IMR-90 (cell line): ENCODE data around the gene RGP1. TPM values are rescaled to one million over a fixed set of nuclear protein-coding genes. Genes with fewer than 3 reads are reported as not detected.

Experiments used
- ATAC-seq: fragments of 200-7000 bp; cut with Tn5 transposase; 2 replicates; pipeline ENCODE4 v1.9.1; 2020; ENCODE audit warnings: low read depth, mild to moderate bottlenecking, moderate library complexity
- BruUV-seq: library from RNA; stranded (reverse); fragments of 400-500 nt; replicated peaks from 2 replicates; lab custom pipeline; 2021; lab: Mats Ljungman, UMichigan
- CTCF ChIA-PET: fragments of 300-600 bp; formaldehyde crosslinking; extraction: SDS; loops from one replicate; lab custom pipeline; 2021; ENCODE audit warnings: antibody characterized with exemption; lab: Yijun Ruan, JAX
- POLR2A ChIA-PET: fragments of 300-600 bp; sonication (Branson Sonifier 250); formaldehyde crosslinking; loops from one replicate; lab custom pipeline; 2022; ENCODE audit warnings: antibody characterized with exemption; ENCODE audit not compliant: unreplicated experiment; lab: Charles Lee
- DNase-seq: peaks from one replicate; pipeline ENCODE4 v3.0.0; 2013
- H2AFZ ChIP-seq: replicated peaks from 2 replicates; pipeline ENCODE3; 2013; ENCODE audit warnings: low read length, mild to moderate bottlenecking; ENCODE audit not compliant: poor library complexity
- H2AK5ac ChIP-seq: 2 replicates; pipeline ENCODE4 v1.6.1; 2013; ENCODE audit warnings: low read depth, low read length, inconsistent platforms
- H2AK9ac ChIP-seq: replicated peaks from 2 replicates; pipeline ENCODE3; 2013; ENCODE audit warnings: mild to moderate bottlenecking, low read depth, low read length, moderate library complexity; ENCODE audit not compliant: poor library complexity
- H2BK120ac ChIP-seq: 2 replicates; pipeline ENCODE4 v1.6.1; 2013; ENCODE audit warnings: low read depth, low read length, inconsistent platforms
- H2BK15ac ChIP-seq: 3 replicates; pipeline ENCODE4 v1.6.1; 2013; ENCODE audit warnings: low read depth, low read length, inconsistent platforms
- H2BK20ac ChIP-seq: 2 replicates; pipeline ENCODE4 v1.6.1; 2013; ENCODE audit warnings: low read depth, mild to moderate bottlenecking, inconsistent platforms, low read length, moderate library complexity
- H2BK5ac ChIP-seq: 2 replicates; pipeline ENCODE4 v1.6.1; 2013; ENCODE audit warnings: mild to moderate bottlenecking, low read depth, low read length, inconsistent platforms; ENCODE audit not compliant: poor library complexity, severe bottlenecking
- H3K14ac ChIP-seq: replicated peaks from 2 replicates; pipeline ENCODE4 v1.6.1; 2013; ENCODE audit warnings: low read depth, low read length, inconsistent platforms
- H3K18ac ChIP-seq: 2 replicates; pipeline ENCODE4 v1.6.1; 2013; ENCODE audit warnings: low read depth, low read length, control low read depth
- H3K23ac ChIP-seq: 2 replicates; pipeline ENCODE4 v1.6.1; 2013; ENCODE audit warnings: low read depth, low read length, inconsistent platforms
- H3K27ac ChIP-seq: 2 replicates; pipeline ENCODE4 v1.5.1; 2013; ENCODE audit warnings: mild to moderate bottlenecking, control low read depth, low read length; ENCODE audit not compliant: insufficient read depth
- H3K27me3 ChIP-seq: 2 replicates; pipeline ENCODE4 v1.6.1; 2013; ENCODE audit warnings: low read length; ENCODE audit not compliant: control insufficient read depth, insufficient read depth
- H3K36me3 ChIP-seq: 2 replicates; pipeline ENCODE4 v1.6.1; 2013; ENCODE audit warnings: low read length, mixed read lengths; ENCODE audit not compliant: control insufficient read depth, insufficient read depth
- H3K4ac ChIP-seq: 2 replicates; pipeline ENCODE4 v1.6.1; 2013; ENCODE audit warnings: low read depth, low read length, inconsistent platforms
- H3K4me1 ChIP-seq: 2 replicates; pipeline ENCODE4 v1.6.1; 2013; ENCODE audit warnings: low read length, mixed read lengths; ENCODE audit not compliant: control insufficient read depth, insufficient read depth
- H3K4me2 ChIP-seq: 2 replicates; pipeline ENCODE4 v1.6.1; 2013; ENCODE audit warnings: low read depth, mild to moderate bottlenecking, control low read depth, low read length, moderate library complexity
- H3K4me3 ChIP-seq: 2 replicates; pipeline ENCODE4 v1.5.1; 2013; ENCODE audit warnings: low read depth, mild to moderate bottlenecking, control low read depth, low read length, moderate library complexity; ENCODE audit not compliant: insufficient read depth
- H3K56ac ChIP-seq: 2 replicates; pipeline ENCODE4 v1.6.1; 2013; ENCODE audit warnings: low read length, inconsistent platforms; ENCODE audit not compliant: insufficient read depth; ENCODE audit errors: extremely low read depth
- H3K79me1 ChIP-seq, 2 experiments: 2 replicates each; pipeline ENCODE4 v1.6.1; 2013; ENCODE audit warnings: low read length in 2 of 2, inconsistent platforms in 1 of 2, low read depth in 1 of 2
- H3K9ac ChIP-seq: 2 replicates; pipeline ENCODE4 v1.6.1; 2013; ENCODE audit warnings: low read depth, low read length, control low read depth
- H3K9me1 ChIP-seq: 2 replicates; pipeline ENCODE4 v1.6.1; 2013; ENCODE audit warnings: low read length, inconsistent platforms; ENCODE audit not compliant: insufficient read depth
- H3K9me3 ChIP-seq: 2 replicates; pipeline ENCODE4 v1.6.1; 2013; ENCODE audit warnings: low read length; ENCODE audit not compliant: control insufficient read depth, insufficient read depth
- H4K20me1 ChIP-seq: 2 replicates; pipeline ENCODE4 v1.6.1; 2013; ENCODE audit warnings: low read length, inconsistent platforms; ENCODE audit not compliant: insufficient read depth
- H4K5ac ChIP-seq: 2 replicates; pipeline ENCODE4 v1.6.1; 2013; ENCODE audit warnings: mild to moderate bottlenecking, low read depth, low read length, control low read depth
- H4K8ac ChIP-seq, 2 experiments: 2 replicates each; pipeline ENCODE4 v1.6.1; 2013; ENCODE audit warnings: low read depth in 2 of 2, low read length in 2 of 2, control low read depth in 1 of 2, inconsistent platforms in 1 of 2
- H4K91ac ChIP-seq: 2 replicates; pipeline ENCODE4 v1.6.1; 2013; ENCODE audit warnings: low read depth, low read length, inconsistent platforms; ENCODE audit not compliant: insufficient read depth
- CHD1 ChIP-seq: IDR thresholded peaks from 2 replicates; pipeline ENCODE4 v1.6.1; 2012; ENCODE audit warnings: low read depth, low read length, improper control_type of control experiment
- ELK1 ChIP-seq: fragments of 150-350 bp; IDR thresholded peaks from 2 replicates; pipeline ENCODE4 v1.6.1; 2016; ENCODE audit warnings: low read depth, mild to moderate bottlenecking, low read length, moderate library complexity, borderline replicate concordance
- FOS ChIP-seq: fragments of 150-350 bp; IDR thresholded peaks from 2 replicates; pipeline ENCODE4 v1.6.1; 2016; ENCODE audit warnings: low read depth, low read length
- MAFK ChIP-seq: IDR thresholded peaks from 2 replicates; pipeline ENCODE4 v1.6.1; 2012; ENCODE audit warnings: low read depth, low read length, improper control_type of control experiment
- MAZ ChIP-seq: IDR thresholded peaks from 2 replicates; pipeline ENCODE4 v1.6.1; 2012; ENCODE audit warnings: low read depth, mild to moderate bottlenecking, low read length, improper control_type of control experiment, moderate library complexity, borderline replicate concordance
- MXI1 ChIP-seq: IDR thresholded peaks from 2 replicates; pipeline ENCODE4 v1.6.1; 2012; ENCODE audit warnings: low read depth, mild to moderate bottlenecking, low read length, moderate library complexity, borderline replicate concordance
- NFE2L2 ChIP-seq: fragments of 150-350 bp; IDR thresholded peaks from 2 replicates; pipeline ENCODE4 v1.6.1; 2016; ENCODE audit warnings: low read depth, mild to moderate bottlenecking, low read length
- RAD21 ChIP-seq: IDR thresholded peaks from 2 replicates; pipeline ENCODE4 v1.6.1; 2012; ENCODE audit warnings: low read length, improper control_type of control experiment
- RCOR1 ChIP-seq: IDR thresholded peaks from 2 replicates; pipeline ENCODE4 v1.6.1; 2012; ENCODE audit warnings: mild to moderate bottlenecking, low read length, improper control_type of control experiment; ENCODE audit not compliant: insufficient replicate concordance
- SMC3 ChIP-seq: fragments of 150-350 bp; IDR thresholded peaks from 2 replicates; pipeline ENCODE4 v1.6.1; 2016; ENCODE audit warnings: low read depth, mild to moderate bottlenecking, antibody characterized with exemption, low read length, moderate library complexity
- USF2 ChIP-seq: fragments of 150-350 bp; IDR thresholded peaks from 2 replicates; pipeline ENCODE4 v1.6.1; 2017; ENCODE audit warnings: mild to moderate bottlenecking, antibody characterized with exemption, low read length, low read depth
- WGBS, 2 experiments: methylation state at CpG; one replicate each; pipeline versions ENCODE4 v1.1.5 to v1.1.7; 2013; ENCODE audit warnings: missing lambda C conversion rate in 2 of 2; ENCODE audit not compliant: insufficient read length in 1 of 2; ENCODE audit errors: extremely low coverage in 2 of 2; 5-methylcytosine and 5-hydroxymethylcytosine counted together
- dilution Hi-C: fragments of 300-500 bp; cut with HindIII; formaldehyde crosslinking; loops from one replicate; pipeline ENCODE4 v1.14.3; 2018; ENCODE audit warnings: low sequenced_read_pairs; ENCODE audit not compliant: unreplicated experiment
- in situ Hi-C: fragments of 300-500 bp; cut with MboI; formaldehyde crosslinking; loops from 3 replicates; pipeline ENCODE4 v1.14.3; 2019; ENCODE audit warnings: low sequenced_read_pairs, inconsistent platforms, mixed read lengths
- intact Hi-C: fragments of 100-400 bp; cut with micrococcal nuclease; formaldehyde crosslinking; loops from 2 replicates; pipeline ENCODE4 v1.10.0; 2022
- polyA plus RNA-seq, 3 experiments: library from polyadenylated mRNA; depleted of rRNA; stranded (reverse); fragments of >200 nt; gene quantifications; 2 replicates each; pipeline ENCODE4 v1.2.3, GENCODE V29; 2012; ENCODE audit warnings: low replicate concordance in 1 of 3
- total RNA-seq: library from RNA; depleted of rRNA; stranded (reverse); fragments of >200 nt; gene quantifications from 2 replicates; pipeline ENCODE4 v1.2.3, GENCODE V29; 2012
- TF ChIP-seq, protein P1 (sequence below): conservative IDR thresholded peaks from 2 replicates; pipeline ENCODE4 v1.5.1; 2012; ENCODE audit warnings: mild to moderate bottlenecking, low read depth, low read length, improper control_type of control experiment

The RGP1 gene
- total and polyA plus RNA-seq, 2 of the 4 experiments (the other 2 are of a cell fraction) = 10.2 to 14.3 TPM

GRCh38 chr9:35729700-35730485, 19.2 kb upstream of the RGP1 start:
- H3K9me1 ChIP-seq = peaks cover 5% of the 10 kb centered on the region; the same call in 1 of the 2 replicates
- H2BK20ac ChIP-seq = peak overlapping the region; percentile 66
- H3K79me1 ChIP-seq = peaks cover 19 to 73% of the 10 kb centered on the region in 2 experiments
- H3K18ac ChIP-seq = peak overlapping the region; percentile 87
- H3K4ac ChIP-seq = peak overlapping the region; percentile 99
- ATAC-seq (peak; percentile 21), DNase-seq (peak; percentile 91)
- H2AK5ac ChIP-seq = peak overlapping the region; percentile 100
- dilution Hi-C loops (no loop called here), in situ Hi-C loops (no loop called here), intact Hi-C loops (loop anchor here (2.0 kb wide), 1 partner anchor 39 kb away; no protein-coding TSS in a partner anchor)
- BruUV-seq = no TSS peak
- H2BK15ac ChIP-seq = peak overlapping the region; percentile 75; the same call in 2 of the 3 replicates
- peak overlapping the region; percentile 99 for H4K91ac ChIP-seq
- no peaks in the 10 kb centered on the region for H3K27me3 ChIP-seq
- peak overlapping the region; percentile 92 to 99 for H4K8ac ChIP-seq
- POLR2A ChIA-PET = interaction anchor here (0.5 to 2.8 kb wide), 6 partner anchors 12 to 1868 kb away, joined by 3 to 23 read pairs (median 4); partner anchors contain the start of gene TPM2
- peak overlapping the region; percentile 90 for H3K27ac ChIP-seq
- no peak overlapping the region for H2AFZ ChIP-seq
- peaks cover 25% of the 10 kb centered on the region for H3K4me1 ChIP-seq
- peaks cover 33% of the 10 kb centered on the region for H4K20me1 ChIP-seq
- H3K14ac ChIP-seq = peak overlapping the region; percentile 100
- peak overlapping the region; percentile 99 for H3K56ac ChIP-seq
- H3K9ac ChIP-seq = peak overlapping the region; percentile 99
- no peaks in the 10 kb centered on the region for H3K9me3 ChIP-seq
- peak overlapping the region; percentile 98 for H2BK120ac ChIP-seq
- 0% methylated on average over 4 of the region's 6 CpGs; no CpG with 5 or more reads in 1 of the 2 experiments for WGBS, 2 experiments
- peak overlapping the region; percentile 96 for H2BK5ac ChIP-seq
- peak overlapping the region; percentile 94 for H2AK9ac ChIP-seq
- CTCF ChIA-PET = interaction anchor here (0.6 to 1.0 kb wide), 3 partner anchors 45 to 134 kb away, joined by 3 read pairs; no protein-coding TSS in a partner anchor
- peak overlapping the region; percentile 100 for H3K23ac ChIP-seq
- H3K36me3 ChIP-seq = peaks cover 11% of the 10 kb centered on the region
- H3K4me3 ChIP-seq = peak overlapping the region; percentile 99
- peak overlapping the region; percentile 68 for H4K5ac ChIP-seq
- H3K4me2 ChIP-seq = peak overlapping the region; percentile 96
- TF ChIP-seq MXI1 = no peak
- TF ChIP-seq, protein P1, sequence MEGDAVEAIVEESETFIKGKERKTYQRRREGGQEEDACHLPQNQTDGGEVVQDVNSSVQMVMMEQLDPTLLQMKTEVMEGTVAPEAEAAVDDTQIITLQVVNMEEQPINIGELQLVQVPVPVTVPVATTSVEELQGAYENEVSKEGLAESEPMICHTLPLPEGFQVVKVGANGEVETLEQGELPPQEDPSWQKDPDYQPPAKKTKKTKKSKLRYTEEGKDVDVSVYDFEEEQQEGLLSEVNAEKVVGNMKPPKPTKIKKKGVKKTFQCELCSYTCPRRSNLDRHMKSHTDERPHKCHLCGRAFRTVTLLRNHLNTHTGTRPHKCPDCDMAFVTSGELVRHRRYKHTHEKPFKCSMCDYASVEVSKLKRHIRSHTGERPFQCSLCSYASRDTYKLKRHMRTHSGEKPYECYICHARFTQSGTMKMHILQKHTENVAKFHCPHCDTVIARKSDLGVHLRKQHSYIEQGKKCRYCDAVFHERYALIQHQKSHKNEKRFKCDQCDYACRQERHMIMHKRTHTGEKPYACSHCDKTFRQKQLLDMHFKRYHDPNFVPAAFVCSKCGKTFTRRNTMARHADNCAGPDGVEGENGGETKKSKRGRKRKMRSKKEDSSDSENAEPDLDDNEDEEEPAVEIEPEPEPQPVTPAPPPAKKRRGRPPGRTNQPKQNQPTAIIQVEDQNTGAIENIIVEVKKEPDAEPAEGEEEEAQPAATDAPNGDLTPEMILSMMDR = peak; percentile 68
- TF ChIP-seq SMC3 = peak; percentile 22; the same call in 1 of the 2 replicates
- peak; percentile 2; the same call in 1 of the 2 replicates for TF ChIP-seq MAFK
- no peak for TF ChIP-seq CHD1
- TF ChIP-seq NFE2L2 = no peak
- peak; percentile 46 for TF ChIP-seq RCOR1
- TF ChIP-seq USF2 = no peak
- TF ChIP-seq MAZ = peak; percentile 56; the same call in 1 of the 2 replicates
- no peak for TF ChIP-seq FOS
- TF ChIP-seq RAD21 = peak; percentile 35; the same call in 1 of the 2 replicates
- no peak for TF ChIP-seq ELK1
